ENCODE results near the gene AHCYL2.
"Not testable (repeated sequence)": the region's sequence is repeated elsewhere in the genome, so short reads cannot be mapped to it uniquely, and the experiment has no call there.

AHCYL2 gene

DNA sequence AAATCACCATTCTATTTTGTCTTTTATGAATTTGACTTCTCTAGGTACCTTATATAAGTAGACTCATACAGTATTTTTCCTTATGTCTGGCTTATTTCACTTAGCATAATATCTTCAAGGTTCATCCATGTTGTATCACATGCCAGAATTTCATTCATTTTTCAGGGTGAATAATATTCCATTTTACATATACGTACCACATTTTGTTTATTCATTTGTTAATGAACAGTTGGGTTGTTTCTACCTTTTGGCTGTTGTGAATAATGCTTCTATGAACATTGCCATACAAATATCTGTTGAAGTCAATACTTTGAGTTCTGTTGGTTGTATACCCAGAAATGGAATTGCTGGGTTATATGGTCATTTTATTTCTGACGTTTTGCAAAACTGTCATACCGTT, 20.7 kb downstream of the AHCYL2 start:
- DNase-seq, result no peak

DNA sequence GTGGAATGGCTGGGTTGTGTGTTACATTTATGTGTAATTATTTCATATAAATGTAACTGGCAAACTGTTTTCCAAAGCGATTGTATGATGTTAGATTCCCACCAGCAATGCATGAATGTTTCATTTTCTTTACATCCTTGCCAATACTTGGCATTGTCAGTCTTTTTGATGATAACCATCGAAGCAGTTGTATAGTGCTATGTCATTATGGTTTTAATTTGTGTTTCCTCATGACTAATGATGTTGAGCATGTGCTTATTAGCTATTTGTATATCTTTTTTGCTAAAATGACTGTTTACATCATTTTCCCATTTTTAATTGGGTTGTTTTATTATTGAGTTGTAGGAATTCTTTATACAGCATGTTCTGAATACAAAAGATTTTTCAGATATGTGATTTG, 22.3 kb downstream of the AHCYL2 start:
- DNase-seq, result no peak

GRCh38 chr7:129252128-129252527, 27.3 kb downstream of the AHCYL2 start:
- no peak for DNase-seq

DNA sequence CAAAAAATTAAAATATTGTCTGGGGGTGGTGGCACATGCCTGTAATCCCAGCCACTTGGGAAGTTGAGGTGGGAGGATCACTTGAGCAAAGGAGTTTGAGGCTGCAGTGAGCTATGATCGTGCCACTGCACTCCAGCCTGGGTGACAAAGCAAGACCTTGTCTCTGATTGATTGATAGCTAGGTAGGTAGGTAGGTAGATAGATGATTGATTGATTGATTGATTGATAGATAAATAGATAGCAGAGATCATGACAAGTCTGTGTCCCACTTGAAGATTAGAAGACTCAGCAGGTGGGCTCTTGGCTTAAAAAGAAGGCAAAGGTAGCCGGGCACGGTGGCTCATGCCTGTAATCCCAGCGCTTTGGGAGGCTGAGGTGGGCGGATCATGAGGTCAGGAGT, 27.8 kb downstream of the AHCYL2 start:
- not testable (repeated sequence) for DNase-seq

DNA sequence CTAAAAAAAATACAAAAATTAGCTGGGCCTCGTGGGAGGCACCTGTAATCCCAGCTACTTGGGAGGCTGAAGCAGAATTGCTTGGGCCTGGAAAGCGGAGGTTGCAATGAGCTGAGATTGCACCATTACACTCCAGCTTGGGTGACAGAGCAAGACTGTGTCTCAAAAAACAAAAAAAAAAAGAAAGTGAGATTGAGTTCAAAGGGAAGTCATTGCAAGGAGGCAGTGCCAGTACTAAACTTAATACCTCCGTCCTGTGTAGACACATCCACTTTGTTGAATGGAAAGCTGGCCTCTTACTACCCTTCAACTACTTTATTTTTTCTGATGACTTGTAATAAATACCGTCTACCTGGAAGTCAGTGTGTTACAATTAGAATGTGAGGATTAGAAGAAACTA, 31.0 kb downstream of the AHCYL2 start:
- DNase-seq, result no peak

DNA sequence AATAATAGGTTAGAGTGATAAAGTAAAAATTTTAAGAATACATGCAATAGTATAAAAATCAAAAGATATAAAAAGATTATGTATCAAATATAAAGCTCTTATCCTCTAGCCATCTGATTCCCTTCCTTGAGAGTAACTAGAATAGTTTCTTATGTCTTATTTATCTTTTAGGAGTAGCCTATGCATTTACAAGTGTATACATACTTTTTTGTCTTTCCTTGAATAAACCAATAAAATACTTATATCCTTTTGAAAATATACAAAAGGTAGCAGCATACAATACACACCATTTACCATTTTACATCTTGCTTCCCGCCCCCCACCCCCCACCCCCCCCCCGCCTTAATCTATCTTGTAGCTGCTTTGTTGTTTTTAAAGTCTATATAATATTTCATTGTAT, 31.4 kb downstream of the AHCYL2 start:
- no peak for DNase-seq

DNA sequence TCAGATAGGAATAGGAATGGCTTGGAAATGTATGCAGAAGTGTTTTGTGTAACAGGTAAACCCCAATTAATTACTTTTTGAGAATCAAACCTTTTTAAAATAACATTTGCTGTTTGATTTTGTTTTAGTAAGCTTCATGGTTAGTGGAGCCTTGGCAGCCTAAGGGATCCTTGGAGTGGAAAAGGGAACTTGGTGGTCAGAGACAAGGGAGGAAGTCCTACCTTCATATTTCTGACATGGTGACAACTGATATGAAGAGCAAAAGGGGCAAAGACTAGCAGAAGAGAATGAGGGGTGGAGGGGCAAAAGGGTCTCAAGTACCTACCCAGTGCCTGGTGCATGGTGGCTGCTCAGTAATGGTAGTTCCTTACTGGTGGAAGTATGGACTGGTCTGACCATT, 32.3 kb downstream of the AHCYL2 start:
- no peak for DNase-seq

DNA sequence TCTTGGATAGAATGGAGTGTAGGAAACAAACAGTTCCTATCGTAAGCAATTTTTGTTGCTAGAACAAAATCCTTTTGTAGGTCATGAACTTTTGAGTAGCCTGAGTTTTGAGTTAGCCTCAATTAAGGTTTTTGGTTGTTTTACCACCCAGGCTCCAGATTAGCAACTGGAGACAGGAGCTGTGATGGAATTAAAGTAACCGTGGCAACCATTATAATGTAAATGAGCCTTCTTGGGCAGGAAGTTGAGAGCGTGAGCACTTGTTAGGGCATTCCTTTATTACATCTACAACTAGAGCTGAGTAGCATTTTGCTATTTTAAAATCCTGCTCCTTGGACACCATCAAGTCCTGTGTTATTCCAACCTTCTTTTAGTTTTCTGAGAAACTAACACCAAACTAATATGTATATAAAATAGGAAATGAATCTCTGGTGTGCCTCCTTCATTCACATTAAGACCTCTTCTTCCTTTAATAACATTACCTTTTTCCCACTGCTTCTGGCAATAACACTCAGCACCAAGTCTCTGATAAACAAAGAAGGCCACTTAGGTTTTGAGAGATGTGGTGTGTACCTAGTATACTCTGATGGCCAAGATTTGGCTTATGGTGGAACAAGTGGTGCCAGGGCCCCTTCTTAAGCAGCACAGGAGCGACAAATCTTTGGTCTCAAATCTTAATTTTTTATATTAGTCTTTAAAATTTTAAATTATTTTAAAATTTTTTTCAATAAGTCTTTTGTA, 34.0 kb downstream of the AHCYL2 start:
- no peak for DNase-seq

- DNase-seq, result no peak
These were observed 37.5 kb downstream of the AHCYL2 start for GRCh38 chr7:129262324-129262723.

DNA sequence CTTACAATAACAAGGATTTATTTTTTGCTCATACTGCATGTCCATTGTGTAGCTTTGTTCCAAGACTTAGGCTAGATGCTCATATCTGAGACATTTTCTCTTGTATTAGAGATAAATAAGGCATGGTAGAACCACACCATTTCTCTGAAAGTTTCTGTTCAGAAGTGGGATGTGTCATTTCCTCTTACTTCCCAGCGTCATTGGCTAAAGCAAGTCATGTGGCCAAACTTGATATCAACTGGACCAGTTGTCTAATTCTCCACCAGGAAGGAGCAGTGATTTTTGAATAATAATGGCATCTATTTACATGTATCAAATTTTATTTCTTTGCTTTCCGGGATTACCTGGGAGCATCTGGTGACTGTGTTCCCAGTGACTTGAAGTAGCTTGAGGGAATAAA, 38.3 kb downstream of the AHCYL2 start:
- DNase-seq, result no peak

GRCh38 chr7:129264534-129264933, 39.7 kb downstream of the AHCYL2 start:
- DNase-seq, result no peak

- DNase-seq, result no peak
These were observed 40.5 kb downstream of the AHCYL2 start for GRCh38 chr7:129265328-129265727.

- DNase-seq, result no peak
These were observed 41.4 kb downstream of the AHCYL2 start for GRCh38 chr7:129266181-129266580.

GRCh38 chr7:129270077-129270476, 45.2 kb downstream of the AHCYL2 start:
- DNase-seq, result no peak

- DNase-seq, result peak; percentile 34
These were observed 46.9 kb downstream of the AHCYL2 start for GRCh38 chr7:129271500-129272355.

DNA sequence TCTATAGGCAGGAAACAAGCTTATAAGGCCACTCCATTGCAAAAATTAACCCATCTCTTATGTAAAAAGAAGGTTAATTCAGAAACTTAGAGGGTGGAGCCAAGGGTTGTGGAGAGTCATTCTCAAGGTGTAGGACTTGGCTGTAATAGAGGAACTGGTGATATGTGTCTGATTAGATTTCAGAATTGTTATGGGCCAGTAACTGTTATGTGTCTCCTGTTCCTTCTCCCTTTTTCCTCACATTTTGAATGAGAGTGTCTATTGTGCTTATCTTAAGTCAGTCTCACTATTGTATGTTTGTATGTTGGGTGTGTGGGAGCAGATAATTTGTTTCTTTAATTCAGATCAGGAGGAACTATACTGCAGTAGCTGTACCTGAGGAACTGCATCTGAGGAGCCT, 49.1 kb downstream of the AHCYL2 start:
- DNase-seq, result no peak

DNA sequence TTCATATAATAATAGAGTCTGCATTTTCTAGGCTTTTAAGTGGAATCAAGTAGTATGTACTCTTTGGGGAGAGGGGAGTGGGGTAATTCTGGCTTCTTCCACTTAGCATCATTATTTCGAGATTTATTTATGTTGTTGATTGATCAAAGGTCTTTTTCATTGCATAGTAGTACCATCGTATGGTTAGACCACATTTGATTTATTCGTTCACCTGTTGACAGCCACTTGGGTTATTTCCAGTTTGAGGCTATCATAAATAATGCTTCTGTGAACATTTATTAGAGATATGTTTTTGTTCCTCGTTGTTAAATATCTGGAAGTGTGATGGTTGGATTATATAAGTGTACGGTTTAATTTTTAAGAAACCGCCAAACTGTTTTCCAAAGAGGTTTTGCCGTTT, 52.8 kb downstream of the AHCYL2 start:
- no peak for DNase-seq

- DNase-seq, result no peak
These were observed 53.9 kb downstream of the AHCYL2 start for GRCh38 chr7:129278688-129279087.

DNA sequence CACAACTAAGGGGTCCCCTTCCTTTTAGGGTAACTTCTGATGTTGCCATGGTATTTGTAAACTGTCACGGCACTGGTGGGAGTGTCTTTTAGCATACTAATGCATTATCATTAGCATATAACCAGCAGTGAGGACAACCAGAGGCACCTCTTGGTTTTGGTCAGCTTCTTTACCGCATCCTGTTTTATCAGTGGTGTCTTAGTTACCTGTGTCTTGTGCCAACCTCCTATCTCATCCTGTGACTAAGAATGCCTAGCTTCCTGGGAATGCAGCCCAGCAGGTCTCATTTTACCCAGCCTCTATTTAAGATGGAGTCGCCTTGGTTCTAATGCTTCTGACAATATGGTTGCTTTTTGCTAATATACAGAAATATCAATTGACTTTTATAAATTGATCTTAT, 54.9 kb downstream of the AHCYL2 start:
- DNase-seq, result no peak

- DNase-seq, result no peak
These were observed 56.3 kb downstream of the AHCYL2 start for GRCh38 chr7:129281163-129281562.

DNA sequence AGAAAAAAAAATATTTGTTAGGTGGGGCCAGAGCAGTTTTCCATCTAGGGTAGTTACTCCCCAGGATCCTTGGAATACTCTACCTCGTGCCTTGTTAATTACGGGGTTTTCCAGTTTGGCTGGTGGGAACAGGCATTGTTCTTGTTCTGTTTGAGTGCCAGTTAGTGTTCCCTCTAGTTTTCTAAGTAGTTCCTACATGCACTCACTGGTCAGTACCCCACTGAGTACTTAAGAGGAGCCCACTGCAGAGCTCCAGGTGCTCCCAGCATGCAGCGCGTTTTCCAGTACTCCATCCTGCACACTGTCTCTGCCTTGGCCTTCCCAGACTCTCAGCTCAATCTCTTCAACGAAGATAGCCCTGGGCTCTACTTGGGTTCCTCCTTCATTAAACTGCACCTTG, 58.0 kb downstream of the AHCYL2 start:
- no peak for DNase-seq

DNA sequence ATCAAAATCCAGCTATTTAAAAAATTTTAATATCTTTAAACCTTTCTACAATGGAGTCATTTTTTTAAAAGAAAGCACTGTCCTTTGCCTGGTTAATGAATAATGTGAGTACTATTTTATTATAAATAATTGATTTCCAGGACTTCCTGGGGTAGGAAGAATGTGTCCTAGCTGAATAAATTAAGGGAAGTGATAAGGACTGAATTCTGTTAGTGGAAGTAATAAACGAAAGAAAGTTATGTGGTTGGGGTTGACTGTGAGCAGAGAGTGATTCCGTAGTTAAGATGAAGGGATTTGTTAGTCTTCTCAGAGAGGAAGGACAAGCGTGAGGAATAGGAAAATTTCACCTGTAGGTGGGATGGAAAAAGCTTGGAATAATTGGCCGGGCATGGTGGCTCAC, 59.1 kb downstream of the AHCYL2 start:
- DNase-seq, result no peak

DNA sequence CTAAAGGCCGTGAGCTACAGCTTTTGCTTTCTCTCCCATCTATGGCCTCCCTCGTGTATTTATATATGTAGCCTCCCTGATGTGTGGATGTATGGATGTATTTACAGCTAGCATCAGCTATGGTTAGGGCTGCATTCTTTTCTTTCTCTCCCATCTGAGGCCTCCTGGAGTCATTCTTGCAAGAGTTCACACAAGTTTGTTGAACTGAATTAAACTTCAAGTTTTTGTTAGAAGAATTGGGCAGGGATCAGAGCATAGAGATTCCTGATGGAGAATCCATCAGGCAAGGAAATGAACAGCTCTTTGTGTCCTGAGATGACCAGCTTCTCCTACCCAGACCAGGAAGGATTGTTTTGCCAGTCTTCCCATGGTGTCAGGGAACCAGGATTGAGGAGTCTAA, 60.3 kb downstream of the AHCYL2 start:
- no peak for DNase-seq

GRCh38 chr7:129292861-129293260, 68.0 kb downstream of the AHCYL2 start:
- DNase-seq, result no peak
